Astrocyte (in vitro differentiated cells and primary cell): ENCODE data around the gene HOPX.

Experiments
- EZH2 ChIP-seq: IDR thresholded peaks from 2 replicates; pipeline ENCODE4 v1.6.1; 2012; ENCODE audit warnings: mild to moderate bottlenecking, low read length, inconsistent platforms; ENCODE audit not compliant: insufficient read depth
- TF ChIP-seq, protein P1 (sequence below): IDR thresholded peaks from 2 replicates; pipeline ENCODE4 v1.5.1; 2011; ENCODE audit warnings: low read depth, mild to moderate bottlenecking, inconsistent platforms, low read length, moderate library complexity; ENCODE audit not compliant: insufficient read depth

- TF ChIP-seq, protein P1, sequence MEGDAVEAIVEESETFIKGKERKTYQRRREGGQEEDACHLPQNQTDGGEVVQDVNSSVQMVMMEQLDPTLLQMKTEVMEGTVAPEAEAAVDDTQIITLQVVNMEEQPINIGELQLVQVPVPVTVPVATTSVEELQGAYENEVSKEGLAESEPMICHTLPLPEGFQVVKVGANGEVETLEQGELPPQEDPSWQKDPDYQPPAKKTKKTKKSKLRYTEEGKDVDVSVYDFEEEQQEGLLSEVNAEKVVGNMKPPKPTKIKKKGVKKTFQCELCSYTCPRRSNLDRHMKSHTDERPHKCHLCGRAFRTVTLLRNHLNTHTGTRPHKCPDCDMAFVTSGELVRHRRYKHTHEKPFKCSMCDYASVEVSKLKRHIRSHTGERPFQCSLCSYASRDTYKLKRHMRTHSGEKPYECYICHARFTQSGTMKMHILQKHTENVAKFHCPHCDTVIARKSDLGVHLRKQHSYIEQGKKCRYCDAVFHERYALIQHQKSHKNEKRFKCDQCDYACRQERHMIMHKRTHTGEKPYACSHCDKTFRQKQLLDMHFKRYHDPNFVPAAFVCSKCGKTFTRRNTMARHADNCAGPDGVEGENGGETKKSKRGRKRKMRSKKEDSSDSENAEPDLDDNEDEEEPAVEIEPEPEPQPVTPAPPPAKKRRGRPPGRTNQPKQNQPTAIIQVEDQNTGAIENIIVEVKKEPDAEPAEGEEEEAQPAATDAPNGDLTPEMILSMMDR: peak; percentile 15
- TF ChIP-seq EZH2: no peak
Observed at GRCh38 chr4:56641494-56642051, 39.5 kb downstream of the HOPX start.
